MM.1S (cell line): ENCODE measurements around the gene PPP4R4.

Source experiments
- DNase-seq: peaks from one replicate; pipeline ENCODE4 v3.0.0-alpha.2; 2015
- H2AFZ ChIP-seq: fragments of 300-600 bp; sonication (generic); 2 replicates; pipeline ENCODE4 v1.6.0; 2016; ENCODE audit warnings: antibody characterized with exemption, low read length
- H3F3A ChIP-seq: fragments of 300-600 bp; sonication (generic); 2 replicates; pipeline ENCODE4 v1.6.1; 2016; ENCODE audit warnings: mild to moderate bottlenecking, antibody characterized with exemption, low read length, moderate library complexity, mixed read lengths; ENCODE audit not compliant: insufficient read depth
- H3K27ac ChIP-seq: fragments of 300-600 bp; sonication (generic); 2 replicates; pipeline ENCODE4 v1.5.1; 2016; ENCODE audit warnings: mild to moderate bottlenecking, low read length
- H3K27me3 ChIP-seq: fragments of 300-600 bp; sonication (generic); replicated peaks from 2 replicates; pipeline ENCODE4 v1.6.0; 2016; ENCODE audit warnings: low read length; ENCODE audit not compliant: insufficient read depth
- H3K36me3 ChIP-seq: fragments of 300-600 bp; sonication (generic); replicated peaks from 2 replicates; pipeline ENCODE4 v1.6.1; 2016; ENCODE audit warnings: mild to moderate bottlenecking, low read length, mixed read lengths; ENCODE audit not compliant: insufficient read depth
- H3K4me1 ChIP-seq: fragments of 300-600 bp; sonication (generic); 2 replicates; pipeline ENCODE4 v1.6.1; 2016; ENCODE audit warnings: low read length, mixed read lengths
- H3K4me2 ChIP-seq: fragments of 300-600 bp; sonication (generic); 2 replicates; pipeline ENCODE4 v1.6.0; 2016; ENCODE audit warnings: low read depth, low read length
- H3K4me3 ChIP-seq: fragments of 300-600 bp; sonication (generic); 2 replicates; pipeline ENCODE4 v1.5.1; 2016; ENCODE audit warnings: low read length, mixed read lengths
- H3K79me2 ChIP-seq: fragments of 300-600 bp; sonication (generic); 2 replicates; pipeline ENCODE4 v1.6.1; 2016; ENCODE audit warnings: mixed run types, low read length, mixed read lengths
- H3K9ac ChIP-seq: fragments of 300-600 bp; sonication (generic); 2 replicates; pipeline ENCODE4 v1.6.1; 2016; ENCODE audit warnings: low read length, mixed read lengths
- H3K9me2 ChIP-seq: fragments of 300-600 bp; sonication (generic); replicated peaks from 2 replicates; pipeline ENCODE4 v1.6.1; 2016; ENCODE audit warnings: mild to moderate bottlenecking, low read length, mixed read lengths; ENCODE audit not compliant: insufficient read depth
- H3K9me3 ChIP-seq: fragments of 300-600 bp; sonication (generic); replicated peaks from 2 replicates; pipeline ENCODE4 v1.6.1; 2016; ENCODE audit warnings: mild to moderate bottlenecking, low read length, mixed read lengths; ENCODE audit not compliant: insufficient read depth
- H4K20me1 ChIP-seq: fragments of 300-600 bp; sonication (generic); 2 replicates; pipeline ENCODE4 v1.6.1; 2016; ENCODE audit warnings: mild to moderate bottlenecking, low read length, moderate library complexity, mixed read lengths; ENCODE audit not compliant: insufficient read depth
- EZH2 ChIP-seq: fragments of 300-600 bp; sonication (generic); optimal IDR thresholded peaks from 2 replicates; pipeline ENCODE3; 2017; ENCODE audit warnings: low read depth, mild to moderate bottlenecking, antibody characterized with exemption, low read length, mixed read lengths
- EZH2phosphoT487 ChIP-seq: fragments of 300-600 bp; sonication (generic); IDR thresholded peaks from 2 replicates; pipeline ENCODE4 v1.6.1; 2018; ENCODE audit warnings: antibody characterized with exemption, low read length
- TF ChIP-seq, protein P1 (sequence below): fragments of 300-600 bp; sonication (generic); IDR thresholded peaks from 2 replicates; pipeline ENCODE4 v1.5.1; 2016; ENCODE audit warnings: antibody characterized with exemption, low read length, mixed read lengths

Gene PPP4R4

DNA sequence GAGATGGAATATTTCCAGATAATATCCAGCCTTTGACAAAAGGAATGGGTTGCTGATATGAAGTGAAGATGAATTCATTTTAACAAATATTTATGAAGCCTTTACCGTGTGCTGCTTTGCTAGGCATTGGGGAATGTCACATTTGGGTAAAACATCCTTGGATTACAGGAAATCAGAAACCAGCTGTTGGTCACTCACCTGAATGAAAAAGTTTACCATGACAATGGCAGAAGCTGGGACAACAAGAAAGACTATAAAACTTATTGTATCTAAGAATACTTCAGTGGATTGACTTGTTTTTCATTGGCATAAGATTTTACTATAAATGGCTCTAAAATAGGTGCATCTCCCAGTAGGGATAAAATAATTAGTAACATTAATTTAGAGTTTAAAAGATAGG, 19.7 kb downstream of the PPP4R4 start:
- Histone ChIP-seq H3K4me2 (no peak overlapping the region), H3F3A (no peaks in the 10 kb centered on the region), H3K36me3 (no peaks in the 10 kb centered on the region), H4K20me1 (no peaks in the 10 kb centered on the region), H3K9ac (no peak overlapping the region), H3K79me2 (no peaks in the 10 kb centered on the region), H2AFZ (no peak overlapping the region), H3K9me3 (no peaks in the 10 kb centered on the region), H3K4me3 (no peak overlapping the region), H3K9me2 (no peaks in the 10 kb centered on the region), H3K27me3 (no peaks in the 10 kb centered on the region), H3K27ac (no peak overlapping the region), H3K4me1 (no peaks in the 10 kb centered on the region)
- no peak for DNase-seq
- TF ChIP-seq, protein P1, sequence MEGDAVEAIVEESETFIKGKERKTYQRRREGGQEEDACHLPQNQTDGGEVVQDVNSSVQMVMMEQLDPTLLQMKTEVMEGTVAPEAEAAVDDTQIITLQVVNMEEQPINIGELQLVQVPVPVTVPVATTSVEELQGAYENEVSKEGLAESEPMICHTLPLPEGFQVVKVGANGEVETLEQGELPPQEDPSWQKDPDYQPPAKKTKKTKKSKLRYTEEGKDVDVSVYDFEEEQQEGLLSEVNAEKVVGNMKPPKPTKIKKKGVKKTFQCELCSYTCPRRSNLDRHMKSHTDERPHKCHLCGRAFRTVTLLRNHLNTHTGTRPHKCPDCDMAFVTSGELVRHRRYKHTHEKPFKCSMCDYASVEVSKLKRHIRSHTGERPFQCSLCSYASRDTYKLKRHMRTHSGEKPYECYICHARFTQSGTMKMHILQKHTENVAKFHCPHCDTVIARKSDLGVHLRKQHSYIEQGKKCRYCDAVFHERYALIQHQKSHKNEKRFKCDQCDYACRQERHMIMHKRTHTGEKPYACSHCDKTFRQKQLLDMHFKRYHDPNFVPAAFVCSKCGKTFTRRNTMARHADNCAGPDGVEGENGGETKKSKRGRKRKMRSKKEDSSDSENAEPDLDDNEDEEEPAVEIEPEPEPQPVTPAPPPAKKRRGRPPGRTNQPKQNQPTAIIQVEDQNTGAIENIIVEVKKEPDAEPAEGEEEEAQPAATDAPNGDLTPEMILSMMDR, result no peak
- no peak for TF ChIP-seq EZH2phosphoT487
- TF ChIP-seq EZH2, result no peak

DNA sequence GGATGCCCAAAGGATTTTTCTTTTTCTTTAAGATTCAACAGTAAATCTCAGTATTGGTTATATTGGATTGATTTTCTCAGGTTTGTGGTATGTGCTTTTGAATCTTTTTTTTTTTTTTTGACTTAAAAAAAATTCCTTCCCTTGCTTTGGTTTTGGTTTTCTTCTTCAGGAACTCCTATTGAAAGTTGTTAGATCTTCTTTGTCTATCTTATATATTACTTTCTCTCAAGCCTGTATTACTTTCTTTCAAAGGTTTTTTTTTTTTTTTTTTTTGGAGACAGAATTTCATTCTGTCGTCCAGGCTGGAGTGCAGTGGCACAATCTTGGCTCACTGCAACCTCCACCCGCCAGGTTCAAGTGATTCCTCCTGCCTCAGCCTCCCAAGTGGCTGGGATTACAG, 21.9 kb downstream of the PPP4R4 start:
- H4K20me1 ChIP-seq, result no peaks in the 10 kb centered on the region
- no peaks in the 10 kb centered on the region for H3F3A ChIP-seq
- DNase-seq, result no peak
- no peaks in the 10 kb centered on the region for H3K9me2 ChIP-seq
- H3K27ac ChIP-seq, result no peak overlapping the region
- H3K36me3 ChIP-seq, result no peaks in the 10 kb centered on the region
- no peak overlapping the region for H3K4me2 ChIP-seq
- no peaks in the 10 kb centered on the region for H3K27me3 ChIP-seq
- no peaks in the 10 kb centered on the region for H3K9me3 ChIP-seq
- TF ChIP-seq EZH2phosphoT487 (no peak), EZH2 (no peak)
- TF ChIP-seq, protein P1, result no peak
- no peak overlapping the region for H3K4me3 ChIP-seq
- no peak overlapping the region for H2AFZ ChIP-seq
- H3K9ac ChIP-seq, result no peak overlapping the region
- no peaks in the 10 kb centered on the region for H3K79me2 ChIP-seq
- no peaks in the 10 kb centered on the region for H3K4me1 ChIP-seq

DNA sequence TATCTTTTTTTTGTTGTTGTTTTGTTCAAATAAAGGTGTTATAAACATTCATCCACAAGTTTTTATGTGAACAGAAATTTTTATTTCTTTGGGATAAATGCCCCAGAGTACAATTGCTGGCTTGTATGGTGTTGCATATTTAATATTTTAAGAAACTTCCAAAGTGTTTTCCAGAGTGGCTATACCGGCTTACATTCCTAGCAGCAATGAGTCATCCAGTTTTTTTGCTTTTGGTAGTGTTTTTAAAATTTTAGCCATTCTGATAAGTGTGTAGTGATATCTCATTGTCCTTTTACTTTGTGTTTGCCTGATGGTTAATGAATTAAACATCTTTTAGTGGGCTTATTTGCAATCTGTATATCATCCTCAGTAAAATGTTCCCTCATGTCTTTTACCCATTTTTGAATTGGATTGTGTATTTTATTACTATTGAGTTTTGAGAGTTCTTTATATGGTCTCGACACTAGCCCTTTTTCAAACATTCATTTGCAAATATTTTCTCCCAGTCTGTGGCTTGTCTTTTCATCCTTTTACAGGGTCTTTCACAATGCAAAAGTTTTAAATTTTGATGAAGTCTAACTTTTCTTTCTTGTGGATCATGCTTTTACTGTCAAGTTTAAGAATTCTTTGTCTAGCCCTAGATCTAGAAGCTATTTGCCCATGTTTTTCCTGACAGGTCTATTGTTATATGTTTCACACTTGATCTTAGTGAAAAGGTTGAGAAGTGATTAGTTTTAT, 29.5 kb downstream of the PPP4R4 start:
- Histone ChIP-seq H3K4me2 (no peak overlapping the region), H3K79me2 (no peaks in the 10 kb centered on the region), H4K20me1 (no peaks in the 10 kb centered on the region), H2AFZ (no peak overlapping the region), H3K4me3 (no peak overlapping the region), H3K9me3 (no peaks in the 10 kb centered on the region), H3K27me3 (no peaks in the 10 kb centered on the region), H3K9ac (no peak overlapping the region), H3K36me3 (no peaks in the 10 kb centered on the region), H3K9me2 (no peaks in the 10 kb centered on the region), H3K27ac (no peak overlapping the region), H3F3A (no peaks in the 10 kb centered on the region), H3K4me1 (no peaks in the 10 kb centered on the region)
- no peak for DNase-seq
- TF ChIP-seq EZH2, result no peak
- no peak for TF ChIP-seq EZH2phosphoT487
- TF ChIP-seq, protein P1, result no peak
